SW480 (cell line): ENCODE measurements around the gene AP1AR.
A peak's percentile ranks its signal among the peaks of the same experiment; 100 is the strongest.
"Not testable (repeated sequence)": the region's sequence is repeated elsewhere in the genome, so short reads cannot be mapped to it uniquely, and the experiment has no call there.

Experiments used
- DNase-seq: peaks from one replicate; pipeline ENCODE4 v3.0.0-alpha.2; 2016; ENCODE audit warnings: low spot score

AP1AR gene, protein sequence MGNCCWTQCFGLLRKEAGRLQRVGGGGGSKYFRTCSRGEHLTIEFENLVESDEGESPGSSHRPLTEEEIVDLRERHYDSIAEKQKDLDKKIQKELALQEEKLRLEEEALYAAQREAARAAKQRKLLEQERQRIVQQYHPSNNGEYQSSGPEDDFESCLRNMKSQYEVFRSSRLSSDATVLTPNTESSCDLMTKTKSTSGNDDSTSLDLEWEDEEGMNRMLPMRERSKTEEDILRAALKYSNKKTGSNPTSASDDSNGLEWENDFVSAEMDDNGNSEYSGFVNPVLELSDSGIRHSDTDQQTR

DNA sequence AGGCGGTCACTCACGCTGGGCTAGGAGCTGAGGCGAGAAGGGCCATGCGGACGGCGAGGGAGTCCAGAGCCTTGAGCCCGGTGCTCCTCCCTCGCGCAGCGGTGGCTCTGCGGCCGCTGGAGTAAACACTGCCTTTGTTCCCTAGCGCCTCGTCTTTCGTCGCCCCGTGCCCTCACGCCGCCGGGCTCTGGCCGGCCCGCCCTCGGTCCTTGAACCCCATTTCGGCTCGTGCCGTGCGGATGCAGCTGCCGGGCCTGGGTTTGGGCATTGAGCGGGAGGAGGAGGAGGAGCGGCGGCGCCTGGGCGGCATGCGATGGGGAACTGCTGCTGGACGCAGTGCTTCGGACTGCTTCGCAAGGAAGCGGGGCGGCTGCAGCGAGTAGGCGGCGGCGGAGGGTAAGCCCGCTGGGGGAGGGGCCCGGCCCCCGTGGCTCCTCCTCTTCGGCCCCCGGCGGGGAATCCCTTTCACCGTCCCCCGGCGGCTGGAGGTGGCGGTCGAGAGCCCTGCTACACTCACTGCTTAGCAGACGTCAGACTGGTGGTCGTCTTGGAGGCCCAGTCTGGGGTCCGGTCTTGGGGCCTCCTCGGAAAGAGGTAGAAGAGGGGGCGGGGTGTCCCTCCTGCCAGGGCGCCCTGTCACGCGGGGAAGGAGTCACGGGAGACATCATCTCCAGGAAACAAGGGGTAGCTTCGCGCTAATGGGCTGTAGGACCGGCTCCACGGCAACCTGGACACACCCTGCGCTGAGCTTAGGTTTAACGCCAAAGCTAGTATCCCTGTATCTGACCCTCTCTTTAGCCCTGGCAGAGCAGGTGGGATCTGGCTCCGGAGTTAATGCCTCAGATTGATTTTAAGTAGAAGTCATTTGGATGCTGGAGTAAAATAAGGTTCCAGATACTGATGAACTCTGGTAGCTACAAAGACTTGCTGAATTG is at the start of gene AP1AR:
Gene AP1AR, plus strand, starts transcription at position 9 of the 935 bp plus-strand sequence. Its CDS starts 305 bp downstream, at position 314.
- peak; percentile 75 for DNase-seq

DNA sequence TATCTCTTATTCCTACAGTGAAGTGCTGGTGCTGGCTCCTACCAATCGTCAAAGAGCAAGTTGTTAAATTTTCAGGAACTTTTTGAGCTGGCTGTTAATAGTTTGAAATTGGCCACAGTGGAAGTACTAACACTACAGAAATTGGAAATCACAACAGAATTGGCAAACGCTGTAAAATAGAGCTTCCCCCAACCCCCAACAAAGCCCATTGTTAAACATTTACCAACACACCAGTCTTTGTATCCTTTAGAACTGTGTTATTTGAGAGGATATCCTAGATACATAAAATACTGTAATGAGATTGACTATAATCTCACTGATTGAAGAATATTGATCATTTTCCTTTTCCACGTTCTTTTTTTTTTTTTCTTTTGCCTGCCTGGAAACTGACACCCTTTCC is 49.0 kb upstream of the AP1AR start:
- DNase-seq = no peak

DNA sequence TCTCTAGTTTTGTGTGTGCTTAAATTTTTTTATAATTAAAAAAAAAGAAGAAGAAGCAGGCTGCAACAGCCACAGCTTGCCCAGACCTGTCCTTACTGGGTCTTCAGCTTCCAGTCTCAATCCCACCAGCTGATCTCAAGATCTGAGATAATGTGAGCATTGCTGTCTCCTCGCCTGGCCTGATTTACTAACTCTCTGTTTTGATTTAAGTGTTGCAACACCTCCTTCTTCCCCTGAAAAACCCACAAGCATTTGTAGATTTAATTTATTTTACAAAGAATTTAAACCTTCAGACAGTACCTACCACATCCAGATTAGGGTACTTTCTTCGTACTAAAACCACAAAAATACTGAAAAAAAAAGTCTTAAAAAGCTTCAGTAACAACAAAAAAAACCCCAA is 48.3 kb upstream of the AP1AR start:
- no peak for DNase-seq

DNA sequence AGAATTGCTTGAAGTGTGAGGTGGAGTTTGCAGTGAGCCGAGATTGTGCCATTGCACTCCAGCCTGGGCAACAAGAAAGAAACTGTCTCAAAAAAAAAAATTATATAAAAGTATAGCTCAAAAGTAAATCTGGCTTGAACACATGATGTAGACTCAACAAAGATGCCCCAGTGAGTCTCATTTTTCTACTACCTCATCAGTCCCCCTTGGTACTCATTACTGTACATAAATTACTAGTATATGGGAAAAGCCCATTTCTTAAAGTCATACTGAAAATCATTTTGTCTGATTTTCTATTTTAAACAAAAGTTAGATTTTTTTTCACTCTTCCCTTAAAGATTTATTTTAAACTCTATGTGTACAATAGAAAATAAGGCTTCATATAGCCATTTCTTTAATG is 47.1 kb upstream of the AP1AR start:
- DNase-seq = no peak

DNA sequence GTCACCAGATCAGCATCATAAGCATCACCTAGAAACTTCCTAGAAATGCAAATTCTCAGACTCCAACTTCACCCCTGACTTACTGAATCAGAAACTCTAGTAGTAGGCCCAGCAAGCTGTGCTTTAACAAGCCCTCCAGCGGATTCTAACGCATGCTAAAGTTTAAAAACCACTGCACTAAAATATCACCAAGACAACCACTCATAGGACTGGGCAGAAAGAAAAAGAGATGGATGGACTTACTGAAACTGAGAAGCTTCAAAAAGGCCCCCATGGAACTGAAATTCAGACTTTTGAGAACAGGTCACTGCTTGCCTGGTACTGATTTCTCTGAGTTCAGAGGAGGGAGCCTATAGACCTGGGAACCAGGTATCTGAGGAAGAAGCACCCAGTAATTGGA is 46.3 kb upstream of the AP1AR start:
- DNase-seq = no peak

DNA sequence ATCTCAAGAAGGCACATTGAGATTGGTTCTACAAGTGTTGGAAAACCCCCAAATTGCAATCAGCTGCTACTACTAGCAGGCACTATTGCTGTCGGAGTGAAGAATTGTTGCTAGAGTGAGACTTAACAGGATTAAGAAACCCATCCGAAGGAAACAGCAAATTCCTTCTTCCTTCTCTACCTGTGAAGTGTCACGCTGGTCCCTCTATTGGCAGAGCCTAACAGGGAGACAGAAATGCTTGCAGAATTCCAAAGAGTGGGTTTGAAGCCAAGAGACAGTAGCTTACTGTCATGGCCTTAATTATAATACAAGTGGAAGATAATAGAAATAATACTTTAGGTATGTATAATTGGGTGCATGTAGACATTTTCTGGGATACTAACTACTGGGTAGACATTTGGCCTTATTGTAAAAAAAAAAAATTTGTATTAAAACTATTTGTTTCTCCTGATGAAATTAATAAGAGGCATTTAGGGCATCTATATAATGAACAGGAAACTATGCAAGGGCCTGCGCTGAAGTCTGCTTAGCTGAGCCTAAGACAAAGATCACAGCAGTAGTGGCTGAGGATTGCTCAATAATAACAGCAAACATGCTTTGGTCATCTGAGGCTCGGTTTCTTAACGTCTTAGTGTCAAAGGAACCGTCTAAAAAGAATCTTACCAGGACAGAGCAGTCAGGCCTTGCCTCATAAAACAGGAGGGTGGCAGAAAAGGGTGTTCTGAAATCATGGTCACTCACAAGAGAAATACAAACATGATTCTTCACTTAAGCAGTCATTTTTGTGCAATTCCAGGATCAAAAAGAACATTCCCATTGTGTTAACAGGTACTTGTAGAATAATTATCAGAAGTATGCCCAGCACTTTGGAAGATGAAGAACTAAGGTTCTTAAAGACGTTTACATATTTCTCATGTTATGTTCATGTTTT is 45.6 kb upstream of the AP1AR start:
- DNase-seq = no peak

DNA sequence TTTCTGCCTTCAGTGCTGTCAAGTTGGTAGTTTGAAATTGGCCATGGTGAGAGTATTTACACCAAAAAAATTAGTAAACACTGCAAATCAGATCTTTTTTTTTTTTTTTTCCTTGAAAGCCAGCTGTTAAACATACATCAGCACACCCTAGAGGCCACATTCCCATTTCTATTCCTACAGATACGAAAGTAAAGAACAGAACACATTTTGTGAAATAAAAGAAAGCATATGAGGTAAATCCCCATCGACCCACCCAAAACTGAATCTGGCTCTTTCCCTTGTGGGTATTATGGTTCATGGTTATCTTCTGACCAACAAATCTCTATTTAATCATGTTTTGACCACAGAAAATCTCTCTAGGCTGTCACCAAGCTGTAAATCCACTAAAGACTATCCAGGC is 41.8 kb upstream of the AP1AR start:
- no peak for DNase-seq

DNA sequence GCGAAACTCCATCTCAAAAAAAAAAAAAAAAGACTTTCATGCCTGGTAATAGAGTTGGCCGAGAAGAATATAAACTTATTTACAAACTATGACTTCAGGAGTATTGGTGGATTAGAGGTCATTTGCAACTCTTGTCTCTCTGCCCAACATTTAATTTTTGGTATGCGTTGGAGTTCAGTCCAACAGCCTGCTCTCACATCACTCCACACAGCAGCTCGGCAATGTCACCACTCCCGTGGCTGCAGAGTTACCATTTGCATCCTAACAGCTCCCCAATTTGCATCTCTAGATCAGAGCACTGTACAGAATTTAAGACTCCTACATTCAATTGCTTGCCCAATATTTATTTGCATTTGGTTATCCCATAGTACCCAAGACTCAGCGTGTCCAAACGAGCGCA is 40.9 kb upstream of the AP1AR start:
- DNase-seq = no peak

DNA sequence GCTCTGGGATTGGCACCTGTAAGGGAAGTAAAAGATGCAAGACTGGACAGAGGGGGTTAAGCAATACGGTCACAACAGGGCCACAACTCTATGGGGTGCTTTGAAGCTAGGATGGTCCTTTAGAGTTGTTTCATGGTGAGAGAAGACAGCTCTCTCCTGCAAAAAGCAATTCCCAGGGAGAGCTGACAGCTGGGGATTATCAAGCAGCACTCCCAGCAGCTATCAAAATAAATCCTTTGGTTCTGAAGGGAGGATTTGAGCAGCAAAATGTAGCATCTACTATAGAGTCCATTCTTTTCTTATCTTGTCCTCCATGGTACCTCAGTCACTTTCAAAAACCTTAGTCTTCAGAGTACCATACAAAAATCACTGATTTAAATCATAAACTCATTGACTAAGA is 35.1 kb upstream of the AP1AR start:
- no peak for DNase-seq

DNA sequence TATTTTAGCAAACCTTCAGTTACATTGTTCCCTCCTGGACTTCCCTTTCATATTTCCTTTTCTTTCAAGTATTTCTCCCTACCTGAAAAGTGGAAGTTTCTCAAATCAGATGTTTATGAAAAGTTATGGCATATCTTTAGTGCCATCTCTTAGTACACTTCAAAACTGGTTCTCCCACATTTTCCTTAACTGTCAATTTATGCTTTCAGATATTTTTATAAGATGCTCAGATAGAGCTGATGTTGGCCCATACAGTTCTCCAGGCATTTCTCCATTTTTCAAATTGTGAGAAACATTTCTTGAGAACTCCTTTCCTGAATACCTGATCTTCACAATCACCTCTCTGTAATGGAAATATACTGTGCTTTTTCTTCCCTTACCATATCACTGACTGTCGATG is 32.5 kb upstream of the AP1AR start:
- DNase-seq = no peak

DNA sequence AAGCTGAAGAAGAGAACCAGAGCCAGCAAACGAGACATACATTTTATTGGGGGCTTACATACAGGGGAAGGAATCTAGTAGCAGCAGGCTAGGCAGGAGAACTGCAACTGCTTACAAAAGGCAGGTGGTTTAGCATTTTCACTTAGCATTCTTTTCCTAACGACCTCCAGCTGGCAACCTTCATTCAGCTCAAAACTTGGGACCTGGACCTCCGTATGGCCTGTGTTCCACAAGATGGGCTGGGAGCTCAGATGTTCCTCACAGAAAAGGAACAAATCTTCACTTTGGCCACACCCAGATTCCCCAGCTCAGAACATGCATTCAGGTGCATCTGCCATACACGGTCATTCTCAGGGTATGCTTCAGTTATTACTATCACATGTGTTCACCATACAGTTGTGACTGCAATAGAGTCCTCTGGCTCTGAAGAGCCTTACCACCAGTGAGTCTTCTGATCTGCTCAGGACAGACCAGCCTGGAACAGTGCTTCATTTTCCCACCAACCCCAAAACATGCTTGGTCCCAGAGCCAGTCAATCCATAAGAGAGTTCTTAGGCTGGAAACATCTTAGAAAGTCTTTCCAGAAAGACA is 29.6 kb upstream of the AP1AR start:
- no peak for DNase-seq

DNA sequence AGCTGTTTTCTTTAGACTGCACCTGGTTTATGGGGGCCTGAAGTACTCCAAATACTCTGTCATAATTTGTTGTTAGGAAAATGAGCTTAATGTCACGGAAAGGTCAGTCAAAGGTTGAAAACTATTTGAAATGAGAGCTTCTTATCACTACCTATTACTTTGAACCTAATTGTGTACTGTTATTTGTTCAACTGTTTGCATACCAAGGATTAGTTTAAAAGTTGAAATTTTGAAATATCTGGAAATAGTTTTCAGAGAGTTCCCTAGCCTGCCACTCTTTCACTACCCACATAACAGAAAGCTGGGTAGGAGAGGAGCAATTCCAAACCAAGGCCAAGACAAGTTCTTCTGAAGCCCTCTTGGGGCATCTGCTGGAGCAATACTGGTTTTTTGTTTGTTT is 28.0 kb upstream of the AP1AR start:
- no peak for DNase-seq

DNA sequence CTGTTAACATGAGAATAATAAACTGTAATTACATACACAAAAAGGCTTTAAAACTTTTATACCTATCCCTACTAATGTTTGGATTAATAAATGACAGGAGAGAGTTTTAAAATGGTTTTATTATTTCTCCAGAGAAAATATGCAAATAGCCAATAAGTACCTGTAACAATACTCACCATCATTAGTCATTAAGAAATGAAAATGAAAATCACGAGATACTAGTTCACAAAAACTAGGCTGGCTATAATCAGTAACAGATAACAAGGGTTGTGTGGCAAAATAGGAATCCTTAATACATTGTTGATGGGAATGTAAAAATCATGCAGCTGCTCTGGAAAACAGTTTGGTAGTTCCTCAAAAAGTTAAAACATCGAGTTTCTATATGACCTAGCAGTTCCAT is 25.2 kb upstream of the AP1AR start:
- DNase-seq = no peak

DNA sequence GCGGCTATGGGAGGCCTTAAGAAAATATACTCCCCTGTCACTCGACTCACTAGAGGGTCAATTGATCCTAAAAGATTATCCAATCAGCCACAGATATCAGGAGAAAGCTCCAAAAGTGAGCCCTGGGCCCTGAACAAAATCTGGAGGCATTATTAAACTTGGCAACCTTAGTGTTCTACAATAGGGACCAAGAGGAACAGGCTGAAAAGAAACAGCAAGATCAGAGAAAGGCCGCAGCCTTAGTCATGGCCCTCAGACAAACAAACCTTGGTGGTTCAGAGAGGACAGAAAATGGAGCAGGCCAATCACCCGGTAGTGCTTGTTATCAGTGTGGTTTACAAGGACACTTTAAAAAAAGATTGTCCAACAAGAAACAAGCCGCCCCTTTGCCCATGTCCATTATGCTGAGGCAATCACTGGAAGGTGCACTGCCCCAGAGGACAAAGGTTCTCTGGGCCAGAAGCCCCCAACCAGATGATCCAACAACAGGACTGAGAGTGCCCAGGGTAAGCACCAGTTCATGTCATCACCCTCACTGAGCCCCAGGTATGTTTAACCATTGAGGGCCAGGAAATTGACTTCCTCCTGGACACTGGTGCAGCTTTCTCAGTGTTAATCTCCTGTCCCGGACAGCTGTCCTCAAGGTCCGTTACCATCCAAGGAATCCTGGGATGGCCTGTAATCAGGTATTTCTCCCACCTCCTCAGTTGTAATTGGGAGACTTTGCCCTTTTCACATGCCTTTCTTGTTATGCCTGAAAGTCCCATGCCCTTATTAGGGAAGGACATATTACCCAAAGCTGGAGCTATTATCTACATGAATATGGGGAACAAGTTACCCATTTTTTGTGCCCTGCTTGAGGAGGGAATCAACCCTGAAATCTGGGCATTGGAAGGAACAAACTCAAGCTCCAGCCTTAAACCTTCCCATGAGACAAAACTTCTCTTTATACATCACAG is 23.2 kb upstream of the AP1AR start:
- DNase-seq = not testable (repeated sequence)

DNA sequence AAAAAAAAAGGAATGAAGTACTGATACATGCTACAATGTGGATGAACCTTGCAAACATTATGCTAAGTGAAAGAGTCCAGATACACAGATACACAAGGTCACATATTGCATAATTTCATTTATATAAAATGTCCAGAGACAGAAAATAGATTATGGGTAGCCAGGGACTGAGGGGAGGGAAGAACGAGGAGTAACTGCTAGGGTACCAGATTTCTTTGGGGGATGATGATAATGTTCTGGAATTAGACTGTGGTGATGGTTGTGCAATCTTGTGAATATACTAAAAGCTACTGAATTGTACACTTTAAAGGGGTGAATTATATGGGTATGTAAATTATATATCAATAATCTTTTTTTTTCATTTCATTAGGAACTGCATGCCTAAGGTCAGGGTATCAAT is 20.8 kb upstream of the AP1AR start:
- DNase-seq = no peak

DNA sequence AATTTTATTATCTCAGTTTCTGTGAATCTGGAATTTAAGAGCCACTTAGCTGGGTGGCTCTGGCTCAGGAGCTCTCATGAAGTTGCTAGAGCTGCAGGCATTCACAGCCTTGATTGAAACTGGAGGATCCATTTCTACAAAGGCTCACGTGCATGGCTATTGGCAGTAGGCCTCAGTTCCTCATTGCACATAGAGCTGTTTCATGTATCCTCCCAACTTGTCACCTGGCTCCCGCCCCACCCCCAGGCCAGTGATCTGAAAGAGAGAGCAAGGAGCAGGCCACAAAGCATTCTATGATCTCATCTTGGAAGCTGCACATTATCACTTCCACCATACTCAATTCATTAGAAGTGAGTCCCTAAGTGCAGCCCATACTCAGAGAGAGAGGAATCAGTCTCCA is 18.5 kb upstream of the AP1AR start:
- DNase-seq = no peak

DNA sequence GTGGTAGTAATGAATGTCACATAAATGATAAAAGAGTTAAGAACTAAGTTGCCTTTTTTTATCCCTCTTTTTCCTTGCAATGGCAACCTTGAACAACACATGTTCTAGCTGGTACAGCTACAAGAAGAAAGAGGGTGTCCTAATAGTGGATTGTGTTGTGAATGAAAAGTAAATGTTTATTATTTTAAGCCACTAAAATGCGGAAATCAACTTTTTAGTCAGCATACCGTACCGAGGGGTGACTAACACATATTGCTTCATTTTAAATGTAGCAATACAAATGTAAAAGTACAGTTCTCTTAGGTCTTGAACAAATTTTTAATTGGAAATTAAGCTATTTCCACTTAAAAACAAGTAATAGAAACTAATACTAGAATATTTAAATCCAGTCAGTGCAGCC is 17.7 kb upstream of the AP1AR start:
- no peak for DNase-seq

DNA sequence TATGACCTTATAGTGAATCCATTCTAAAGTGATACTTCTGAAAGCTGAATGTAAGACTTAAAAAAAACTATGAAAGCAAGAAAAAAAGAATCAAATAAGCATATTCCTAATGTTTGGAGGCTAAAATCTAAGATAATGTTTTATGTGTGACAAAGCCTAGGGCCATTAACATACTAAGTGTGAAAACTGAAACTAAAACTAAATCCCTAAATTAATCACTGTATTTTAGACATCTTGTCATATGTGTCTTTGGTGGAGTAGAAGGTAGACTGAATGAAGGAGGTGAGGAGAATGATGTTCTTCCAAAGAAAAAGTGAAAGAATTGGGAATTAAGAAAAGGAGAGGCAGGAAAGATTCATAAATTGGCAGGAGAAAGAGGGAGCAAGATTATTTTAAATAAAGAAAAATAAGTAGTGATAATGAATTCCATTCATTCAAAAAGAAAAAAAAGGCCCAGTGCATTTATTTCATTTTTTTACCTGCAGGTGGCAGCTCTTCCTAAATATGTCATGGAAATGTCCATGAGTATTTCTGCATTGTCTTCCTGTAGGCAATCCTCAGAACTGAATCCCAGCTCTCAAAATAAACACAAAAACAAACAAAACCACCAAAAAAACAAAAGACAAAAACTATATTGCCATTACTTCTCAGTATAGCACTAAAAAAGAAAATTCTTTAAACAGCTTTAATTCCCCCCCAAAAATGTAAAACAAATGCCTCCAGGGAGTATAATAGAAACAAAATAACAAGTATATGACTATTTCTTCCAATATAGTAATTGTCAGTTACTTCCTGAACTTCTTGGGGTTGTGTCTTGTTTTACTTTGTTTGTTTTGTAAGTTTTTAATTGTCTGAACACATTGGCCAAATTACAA is 17.0 kb upstream of the AP1AR start:
- DNase-seq = peak; percentile 36

DNA sequence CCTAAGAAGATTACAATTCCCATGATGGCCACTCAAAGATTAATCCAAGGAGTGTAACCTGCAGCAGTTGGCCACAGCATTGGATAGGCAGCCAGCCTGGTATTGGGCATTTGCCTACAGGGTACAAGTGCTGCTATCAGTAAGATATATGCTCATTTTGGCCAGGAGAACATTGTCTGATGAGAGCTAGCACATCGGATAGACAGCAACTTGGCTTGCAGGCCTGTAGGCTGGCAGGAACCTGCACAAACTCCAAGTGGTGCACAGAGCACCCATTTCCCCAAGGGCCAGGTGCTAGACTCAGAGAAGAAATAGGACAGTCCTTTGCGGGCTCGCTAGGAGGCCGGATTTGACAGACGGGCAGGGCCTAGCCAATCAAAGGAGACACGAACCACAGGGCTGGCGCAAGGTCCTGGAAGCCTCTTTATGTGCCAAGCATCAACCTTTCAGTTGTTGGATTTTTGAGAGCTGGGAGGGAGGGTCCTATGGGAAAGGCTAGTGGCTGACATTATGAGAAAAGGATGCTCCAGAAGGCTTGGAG is 11.7 kb upstream of the AP1AR start:
- no peak for DNase-seq
